Measurements from ENCODE around the gene KSR1. TPM values are rescaled to one million over a fixed set of nuclear protein-coding genes. Genes with fewer than 3 reads are reported as not detected.

KSR1 gene
- total and polyA plus RNA-seq, 2 of the 8 experiments (the other 6 are each of a cell fraction or from before 2014, with no cell fraction given): 14.1 to 34.7 TPM

DNA sequence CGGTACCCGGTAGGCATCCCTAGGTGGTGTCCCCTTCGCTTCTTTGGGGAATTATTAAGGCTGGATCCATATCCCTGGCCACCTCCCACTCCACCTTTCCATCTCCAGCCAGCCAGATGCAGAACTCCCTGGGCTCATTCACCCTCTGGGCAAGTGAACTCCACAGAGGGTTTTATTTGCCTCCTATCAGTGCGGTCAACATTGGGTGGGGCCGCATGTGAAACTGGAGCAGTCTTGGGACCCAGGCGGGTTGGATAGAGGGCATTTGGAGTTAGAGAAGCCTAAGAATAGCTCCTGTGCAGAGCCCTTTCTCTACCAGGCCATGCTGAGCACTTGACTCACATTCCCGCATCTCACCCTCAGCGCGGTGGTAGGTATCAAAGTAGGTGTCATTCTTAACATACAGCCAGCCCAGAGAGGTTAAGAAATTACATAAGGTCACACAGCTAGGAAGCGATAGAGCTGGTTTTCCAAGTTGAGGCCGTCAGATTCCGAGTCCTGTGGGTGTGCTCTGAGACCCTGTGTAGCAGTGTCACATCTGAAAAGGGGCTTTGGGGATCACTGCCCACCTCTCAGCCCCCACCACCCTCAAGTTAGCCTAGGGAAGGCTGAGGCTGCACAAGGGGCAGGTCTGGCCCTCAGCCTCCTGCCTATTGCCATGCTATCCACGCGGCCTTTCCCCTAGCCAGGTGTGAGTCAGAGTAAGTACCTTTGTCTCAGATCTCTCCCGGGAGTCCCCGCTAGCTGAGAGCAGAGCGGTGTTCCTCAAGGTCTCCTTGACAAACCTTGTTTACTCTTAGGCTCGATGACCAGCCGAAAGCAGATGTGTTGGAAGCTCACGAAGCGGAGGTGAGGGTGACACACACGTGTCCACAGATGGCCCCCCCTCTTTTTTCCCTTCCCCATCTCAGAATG lies 147.9 kb downstream of the KSR1 start (continued):
- TF ChIP-seq CHD7 (IDR thresholded peaks at IDR 0.05; ENCODE audit: insufficient replicate concordance, low read length) (no peak), SIX5 (IDR thresholded peaks at IDR 0.05; ENCODE audit: low read depth, low read length) (no peak), ZNF274 (IDR thresholded peaks at IDR 0.05; ENCODE audit: borderline replicate concordance, extremely low read depth, low read length) (no peak), POU5F1 (IDR thresholded peaks at IDR 0.05; ENCODE audit: low read depth, low read length) (no peak), MAX (IDR thresholded peaks at IDR 0.05) (no peak), SIN3A (conservative IDR thresholded peaks at IDR 0.05 in 1 of 2, IDR thresholded peaks at IDR 0.05 in 1 of 2; ENCODE audit: low read depth in 1 of 2, low read length in 2 of 2) (no peak), CBX8 (IDR thresholded peaks at IDR 0.05; ENCODE audit: borderline replicate concordance, low read depth, low read length) (no peak), HDAC6 (IDR thresholded peaks at IDR 0.05; ENCODE audit: low read depth, low read length) (no peak), HDAC2 (IDR thresholded peaks at IDR 0.05; ENCODE audit: borderline replicate concordance in 1 of 2, low read depth in 2 of 2, low read length in 2 of 2) (no peak)

Measured in H1 (cell line).